HepG2 (cell line): Measurements from ENCODE around the gene FGGY. TPM values are rescaled to one million over a fixed set of nuclear protein-coding genes. Genes with fewer than 3 reads are reported as not detected.

Experiments used
- ATAC-seq: fragments of 200-7000 bp; cut with Tn5 transposase; 3 replicates; pipeline ENCODE4 v1.9.1; 2020; ENCODE audit warnings: mild to moderate bottlenecking, moderate library complexity
- BruUV-seq: library from RNA; stranded (reverse); fragments of 400-500 nt; replicated peaks from 2 replicates; lab custom pipeline; 2021; lab: Mats Ljungman, UMichigan
- CTCF ChIA-PET: fragments of 300-600 bp; formaldehyde crosslinking; extraction: SDS; loops from one replicate; lab custom pipeline; 2021; ENCODE audit warnings: low total read pairs, inconsistent platforms, low intra/inter-chr PET ratio; lab: Yijun Ruan, JAX
- POLR2A ChIA-PET: fragments of 350-600 bp; sonication (Branson Sonifier 250); formaldehyde crosslinking; loops from one replicate; lab custom pipeline; 2020; ENCODE audit warnings: antibody characterized with exemption, inconsistent platforms; lab: Yijun Ruan, JAX
- DNase-seq: peaks from one replicate; pipeline ENCODE4 v3.0.0-alpha.2; 2015; ENCODE audit warnings: low spot score
- FAIRE-seq: peaks from 3 replicates; lab custom pipeline; 2011; peaks lifted over from hg19 to GRCh38; lab: Jason Lieb, UNC
- H2AFZ ChIP-seq: one replicate; pipeline ENCODE4 v1.6.1; 2011; ENCODE audit warnings: low read length, inconsistent platforms
- H3K27ac ChIP-seq: fragments of 300-600 bp; 3 replicates; pipeline ENCODE4 v1.8.0; 2011; ENCODE audit warnings: mixed run types, mild to moderate bottlenecking, mixed read lengths, low read length, inconsistent platforms; ENCODE audit not compliant: insufficient read depth; ENCODE audit errors: extremely low read length
- H3K27me3 ChIP-seq, 2 experiments: fragments of 200-600 bp in 1 of 2; 2 replicates in 1 of 2; 3 replicates in 1 of 2; pipeline versions ENCODE4 v1.6.0 to v1.8.0; 2011; ENCODE audit warnings: low read length in 2 of 2, mild to moderate bottlenecking in 2 of 2, moderate library complexity in 2 of 2, inconsistent platforms in 1 of 2; ENCODE audit not compliant: insufficient read depth in 2 of 2, control insufficient read depth in 1 of 2
- H3K36me3 ChIP-seq, 2 experiments: fragments of 200-600 bp in 1 of 2; replicated peaks in 1 of 2; 2 replicates in 1 of 2; 3 replicates in 1 of 2; pipeline versions ENCODE4 v1.5.1 to v1.8.0; 2011; ENCODE audit warnings: low read length in 2 of 2, inconsistent platforms in 1 of 2; ENCODE audit not compliant: insufficient read depth in 2 of 2, control insufficient read depth in 1 of 2
- H3K4me1 ChIP-seq: 2 replicates; pipeline ENCODE4 v1.5.1; 2012; ENCODE audit warnings: low read length, inconsistent platforms; ENCODE audit not compliant: insufficient read depth
- H3K4me2 ChIP-seq: 2 replicates; pipeline ENCODE4 v1.6.0; 2011; ENCODE audit warnings: low read depth, low read length, inconsistent platforms
- H3K4me3 ChIP-seq, 3 experiments: fragments of 200-600 bp in 1 of 3; sonication (generic), shearing (Covaris generic) in 1 of 3; replicated peaks in 1 of 3; 2 replicates each; pipeline ENCODE4 v1.5.1; 2011 to 2016; ENCODE audit warnings: low read length in 3 of 3, inconsistent platforms in 2 of 3, low read depth in 2 of 3, mild to moderate bottlenecking in 2 of 3, control low read depth in 1 of 3, mixed read lengths in 1 of 3; ENCODE audit not compliant: insufficient read depth in 1 of 3
- H3K79me2 ChIP-seq: one replicate; pipeline ENCODE4 v1.6.1; 2011; ENCODE audit warnings: low read length, inconsistent platforms; ENCODE audit not compliant: insufficient read depth
- H3K9ac ChIP-seq: 2 replicates; pipeline ENCODE4 v1.6.0; 2011; ENCODE audit warnings: mild to moderate bottlenecking, low read depth, low read length, inconsistent platforms; ENCODE audit not compliant: insufficient read depth
- H3K9me3 ChIP-seq: 2 replicates; pipeline ENCODE4 v1.5.1; 2012; ENCODE audit warnings: mild to moderate bottlenecking, low read length
- H4K20me1 ChIP-seq: 2 replicates; pipeline ENCODE4 v1.6.0; 2011; ENCODE audit warnings: inconsistent platforms, mild to moderate bottlenecking, low read length, moderate library complexity; ENCODE audit not compliant: insufficient read depth
- ADNP ChIP-seq: sonication (generic); formaldehyde crosslinking; IDR thresholded peaks from 2 replicates; pipeline ENCODE4 v1.4.0; 2020; ENCODE audit warnings: missing genetic modification reagents
- GTF3A ChIP-seq: sonication (generic); formaldehyde crosslinking; conservative IDR thresholded peaks from 2 replicates; pipeline ENCODE4 v1.4.0; 2020; ENCODE audit warnings: mild to moderate bottlenecking, missing genetic modification reagents
- JUNB ChIP-seq: sonication (generic); formaldehyde crosslinking; IDR thresholded peaks from 2 replicates; pipeline ENCODE4 v1.8.0; 2022; ENCODE audit warnings: missing genetic modification reagents, mild to moderate bottlenecking, borderline replicate concordance
- LBX2 ChIP-seq: sonication (generic); formaldehyde crosslinking; IDR thresholded peaks from 2 replicates; pipeline ENCODE4 v1.5.0; 2020; ENCODE audit warnings: missing genetic modification reagents, mild to moderate bottlenecking, borderline replicate concordance
- MATR3 ChIP-seq: sonication (generic); formaldehyde crosslinking; IDR thresholded peaks from 2 replicates; pipeline ENCODE4 v1.4.0; 2020; ENCODE audit warnings: missing genetic modification reagents
- MXD3 ChIP-seq: IDR thresholded peaks from 2 replicates; pipeline ENCODE4 v1.6.1; 2016; ENCODE audit warnings: mild to moderate bottlenecking, missing biosample characterization, missing genetic modification reagents
- NFATC3 ChIP-seq: sonication (generic); formaldehyde crosslinking; IDR thresholded peaks from 2 replicates; pipeline ENCODE4 v1.5.1; 2020; ENCODE audit warnings: mild to moderate bottlenecking, missing genetic modification reagents
- PHB2 ChIP-seq: fragments of 450-650 bp; IDR thresholded peaks from 2 replicates; pipeline ENCODE4 v1.6.1; 2018; ENCODE audit not compliant: partially characterized antibody
- SMARCE1 ChIP-seq: fragments of 450-650 bp; IDR thresholded peaks from 2 replicates; pipeline ENCODE4 v1.6.1; 2017; ENCODE audit warnings: borderline replicate concordance
- SOX13 ChIP-seq, 3 experiments: fragments of 450-650 bp in 1 of 3; sonication (generic) in 1 of 3; formaldehyde crosslinking in 1 of 3; IDR thresholded peaks in 2 of 3; conservative IDR thresholded peaks in 1 of 3; 2 replicates each; pipeline versions ENCODE4 v1.5.0 to v1.6.1; 2016 to 2020; ENCODE audit warnings: antibody characterized with exemption in 1 of 3, mild to moderate bottlenecking in 1 of 3, missing compliant biosample characterization in 1 of 3, missing genetic modification reagents in 1 of 3, moderate library complexity in 1 of 3
- SOX5 ChIP-seq: IDR thresholded peaks from 2 replicates; pipeline ENCODE4 v1.6.1; 2016; ENCODE audit warnings: borderline replicate concordance
- SP4 ChIP-seq: sonication (generic); formaldehyde crosslinking; IDR thresholded peaks from 2 replicates; pipeline ENCODE4 v1.8.1; 2023; ENCODE audit warnings: mild to moderate bottlenecking, missing genetic modification reagents
- TEAD3 ChIP-seq: optimal IDR thresholded peaks from 2 replicates; pipeline ENCODE3; 2016; ENCODE audit warnings: borderline replicate concordance
- TFDP2 ChIP-seq: sonication (generic); formaldehyde crosslinking; IDR thresholded peaks from 2 replicates; pipeline ENCODE4 v1.4.0; 2020; ENCODE audit warnings: missing genetic modification reagents
- TOPORS ChIP-seq: sonication (generic); formaldehyde crosslinking; IDR thresholded peaks from 2 replicates; pipeline ENCODE4 v1.8.0; 2023; ENCODE audit warnings: mild to moderate bottlenecking, missing genetic modification reagents
- ZNF224 ChIP-seq: sonication (generic); formaldehyde crosslinking; IDR thresholded peaks from 2 replicates; pipeline ENCODE4 v1.5.0; 2020; ENCODE audit warnings: mild to moderate bottlenecking, missing genetic modification reagents
- ZNF639 ChIP-seq: conservative IDR thresholded peaks from 2 replicates; pipeline ENCODE4 v1.6.1; 2018; ENCODE audit warnings: missing genetic modification reagents
- in situ Hi-C: cut with HindIII; loops from 2 replicates; pipeline ENCODE4 v1.10.0; 2017; ENCODE audit warnings: low pct_unique_long_range_greater_than_20kb; ENCODE audit not compliant: extremely low pct_ligation_motif_present
- intact Hi-C: fragments of 100-400 bp; cut with micrococcal nuclease; formaldehyde crosslinking; loops from one replicate; pipeline ENCODE4 v1.10.0; 2022; ENCODE audit not compliant: unreplicated experiment
- polyA plus RNA-seq, 8 experiments: library from polyadenylated mRNA; depleted of rRNA in 3 of 8; stranded (reverse) in 7 of 8; unstranded in 1 of 8; fragments of >200 nt; fragmentation: Illumina TruSeq in 4 of 8; extraction: Trizol in 4 of 8; gene quantifications; 2 replicates each; pipeline versions ENCODE4 v1.2.1 to v1.2.3, GENCODE V29; 2011 to 2016; ENCODE audit warnings: low read depth in 4 of 8, missing spikeins in 1 of 8, mixed read lengths in 1 of 8; ENCODE audit not compliant: insufficient read depth in 1 of 8
- total RNA-seq, 5 experiments: library from RNA; depleted of rRNA; stranded (reverse); fragments of >200 nt; fragmentation: Illumina TruSeq; extraction: Trizol; gene quantifications; 2 replicates each; pipeline ENCODE4 v1.2.3, GENCODE V29; 2016; ENCODE audit warnings: low read depth in 1 of 5
- TF ChIP-seq, protein P1 (sequence below): sonication (generic); formaldehyde crosslinking; IDR thresholded peaks from 2 replicates; pipeline ENCODE4 v1.9.0; 2021; ENCODE audit warnings: missing genetic modification reagents, mild to moderate bottlenecking, borderline replicate concordance
- TF ChIP-seq, protein P2 (sequence below): sonication (generic); formaldehyde crosslinking; IDR thresholded peaks from 2 replicates; pipeline ENCODE4 v1.5.0; 2020; ENCODE audit warnings: missing genetic modification reagents

FGGY gene
- total and polyA plus RNA-seq, 2 of the 13 experiments (the other 11 are each of a cell fraction or from before 2014, with no cell fraction given) = 15.7 to 27.5 TPM

- TF ChIP-seq TFDP2 (CRISPR knock-in tag) = no peak
- no peak for TF ChIP-seq PHB2
- TF ChIP-seq GTF3A (CRISPR knock-in tag) = no peak
- TF ChIP-seq TOPORS (CRISPR knock-in tag) = no peak
- no peak for TF ChIP-seq JUNB (CRISPR knock-in tag)
- no peak for TF ChIP-seq MXD3
- TF ChIP-seq, protein P1, sequence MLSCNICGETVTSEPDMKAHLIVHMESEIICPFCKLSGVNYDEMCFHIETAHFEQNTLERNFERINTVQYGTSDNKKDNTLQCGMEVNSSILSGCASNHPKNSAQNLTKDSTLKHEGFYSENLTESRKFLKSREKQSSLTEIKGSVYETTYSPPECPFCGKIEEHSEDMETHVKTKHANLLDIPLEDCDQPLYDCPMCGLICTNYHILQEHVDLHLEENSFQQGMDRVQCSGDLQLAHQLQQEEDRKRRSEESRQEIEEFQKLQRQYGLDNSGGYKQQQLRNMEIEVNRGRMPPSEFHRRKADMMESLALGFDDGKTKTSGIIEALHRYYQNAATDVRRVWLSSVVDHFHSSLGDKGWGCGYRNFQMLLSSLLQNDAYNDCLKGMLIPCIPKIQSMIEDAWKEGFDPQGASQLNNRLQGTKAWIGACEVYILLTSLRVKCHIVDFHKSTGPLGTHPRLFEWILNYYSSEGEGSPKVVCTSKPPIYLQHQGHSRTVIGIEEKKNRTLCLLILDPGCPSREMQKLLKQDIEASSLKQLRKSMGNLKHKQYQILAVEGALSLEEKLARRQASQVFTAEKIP = no peak
- no peak for TF ChIP-seq LBX2 (CRISPR knock-in tag)
These were observed 507.4 kb downstream of the FGGY start (continued) for GRCh38 chr1:59804301-59804700.

GRCh38 chr1:59805554-59805953 lies 508.7 kb downstream of the FGGY start:
- Histone ChIP-seq H2AFZ (no peak overlapping the region), H3K4me3 (no peak overlapping the region), H3K9ac (no peak overlapping the region), H3K4me2 (no peak overlapping the region), H3K36me3 (no peaks in the 10 kb centered on the region), H3K27ac (no peak overlapping the region), H3K4me1 (peaks cover 31% of the 10 kb centered on the region; the same call in 1 of the 2 replicates), H4K20me1 (no peaks in the 10 kb centered on the region), H3K27me3 (no peaks in the 10 kb centered on the region), H3K9me3 (no peaks in the 10 kb centered on the region), H3K79me2 (no peaks in the 10 kb centered on the region)
- intact Hi-C loops = no loop called here
- CTCF ChIA-PET = no interaction called here
- FAIRE-seq (no peak), DNase-seq (peak; percentile 41), ATAC-seq (peak; percentile 36; the same call in 1 of the 3 replicates)
- no TSS peak for BruUV-seq
- in situ Hi-C loops = no loop called here
- POLR2A ChIA-PET = interaction anchor here (0.7 to 2.0 kb wide), 2 partner anchors 9 to 14 kb away, joined by 3 to 10 read pairs; partner anchors contain the start of gene HOOK1
- TF ChIP-seq MATR3 (CRISPR knock-in tag) (no peak), SP4 (CRISPR knock-in tag) (no peak), NFATC3 (CRISPR knock-in tag) (no peak), SOX5 (CRISPR knock-in tag) (peak; percentile 53; the same call in 1 of the 2 replicates), ZNF639 (CRISPR knock-in tag) (no peak), ADNP (CRISPR knock-in tag) (no peak), ZNF224 (CRISPR knock-in tag) (no peak), SOX13 (IDR thresholded peaks at IDR 0.05) (no peak), SOX13 (CRISPR knock-in tag; conservative IDR thresholded peaks at IDR 0.05 in 1 of 2, IDR thresholded peaks at IDR 0.05 in 1 of 2) (peak in 1 of 2 experiments; percentile 51; a peak in 1 of 4 replicates), SMARCE1 (no peak), TEAD3 (no peak)
- TF ChIP-seq, protein P2, sequence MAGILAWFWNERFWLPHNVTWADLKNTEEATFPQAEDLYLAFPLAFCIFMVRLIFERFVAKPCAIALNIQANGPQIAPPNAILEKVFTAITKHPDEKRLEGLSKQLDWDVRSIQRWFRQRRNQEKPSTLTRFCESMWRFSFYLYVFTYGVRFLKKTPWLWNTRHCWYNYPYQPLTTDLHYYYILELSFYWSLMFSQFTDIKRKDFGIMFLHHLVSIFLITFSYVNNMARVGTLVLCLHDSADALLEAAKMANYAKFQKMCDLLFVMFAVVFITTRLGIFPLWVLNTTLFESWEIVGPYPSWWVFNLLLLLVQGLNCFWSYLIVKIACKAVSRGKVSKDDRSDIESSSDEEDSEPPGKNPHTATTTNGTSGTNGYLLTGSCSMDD (CRISPR knock-in tag) = no peak
